Measurements from ENCODE around the gene DSE.

DSE gene

GRCh38 chr6:116395647-116396046, 24.9 kb downstream of the DSE start:
- H3K4me1 ChIP-seq (ENCODE audit: control insufficient read depth in 2 of 2, insufficient read depth in 2 of 2, low read length in 2 of 2): no peaks in the 10 kb centered on the region
- no peak overlapping the region for H3K27ac ChIP-seq (ENCODE audit: low read depth in 2 of 2, low read length in 2 of 2)
- no peak overlapping the region for H3K9ac ChIP-seq (ENCODE audit: low read depth in 1 of 2, low read length in 2 of 2)
- H3K4me3 ChIP-seq (ENCODE audit: low read length in 2 of 2): no peak overlapping the region
- H3K36me3 ChIP-seq (ENCODE audit: control insufficient read depth in 2 of 2, insufficient read depth in 2 of 2, low read length in 2 of 2): no peaks in the 10 kb centered on the region
- H3K27me3 ChIP-seq (ENCODE audit: control insufficient read depth in 2 of 2, insufficient read depth in 2 of 2, low read length in 2 of 2): no peaks in the 10 kb centered on the region
- no peaks in the 10 kb centered on the region for H3K9me3 ChIP-seq (ENCODE audit: control insufficient read depth in 2 of 2, low read length in 2 of 2)

- Histone ChIP-seq H3K9ac (ENCODE audit: low read depth in 1 of 2, low read length in 2 of 2) (no peak overlapping the region), H3K4me1 (ENCODE audit: control insufficient read depth in 2 of 2, insufficient read depth in 2 of 2, low read length in 2 of 2) (no peaks in the 10 kb centered on the region), H3K36me3 (ENCODE audit: control insufficient read depth in 2 of 2, insufficient read depth in 2 of 2, low read length in 2 of 2) (no peaks in the 10 kb centered on the region), H3K27ac (ENCODE audit: low read depth in 2 of 2, low read length in 2 of 2) (no peak overlapping the region), H3K9me3 (ENCODE audit: control insufficient read depth in 2 of 2, low read length in 2 of 2) (no peaks in the 10 kb centered on the region), H3K27me3 (ENCODE audit: control insufficient read depth in 2 of 2, insufficient read depth in 2 of 2, low read length in 2 of 2) (no peaks in the 10 kb centered on the region), H3K4me3 (ENCODE audit: low read length in 2 of 2) (no peak overlapping the region)
Measured at GRCh38 chr6:116396441-116396840, 25.7 kb downstream of the DSE start.

DNA sequence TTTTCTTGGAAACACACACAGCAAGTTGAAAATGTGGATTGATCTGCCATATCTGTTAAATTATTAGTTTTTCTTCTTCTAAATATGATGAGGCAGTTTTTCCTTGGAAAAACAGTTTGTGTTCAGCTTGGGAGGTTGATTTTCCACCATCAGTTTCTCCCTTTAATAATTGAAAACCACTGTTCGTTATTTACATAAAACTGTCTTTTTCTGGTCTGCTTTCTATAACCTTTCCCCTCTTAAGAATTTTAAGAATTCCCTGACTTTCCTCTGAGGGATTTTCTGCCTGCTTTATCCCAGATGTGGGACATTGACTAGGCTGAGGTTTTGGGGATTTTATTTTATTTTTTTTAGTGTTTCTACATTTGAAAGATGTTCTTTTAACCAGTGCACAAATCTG, 27.2 kb downstream of the DSE start:
- no peak overlapping the region for H3K4me3 ChIP-seq (ENCODE audit: low read length in 2 of 2)
- H3K27me3 ChIP-seq (ENCODE audit: control insufficient read depth in 2 of 2, insufficient read depth in 2 of 2, low read length in 2 of 2): no peaks in the 10 kb centered on the region
- H3K27ac ChIP-seq (ENCODE audit: low read depth in 2 of 2, low read length in 2 of 2): no peak overlapping the region
- no peaks in the 10 kb centered on the region for H3K36me3 ChIP-seq (ENCODE audit: control insufficient read depth in 2 of 2, insufficient read depth in 2 of 2, low read length in 2 of 2)
- H3K9me3 ChIP-seq (ENCODE audit: control insufficient read depth in 2 of 2, low read length in 2 of 2): no peaks in the 10 kb centered on the region
- H3K4me1 ChIP-seq (ENCODE audit: control insufficient read depth in 2 of 2, insufficient read depth in 2 of 2, low read length in 2 of 2): no peaks in the 10 kb centered on the region
- H3K9ac ChIP-seq (ENCODE audit: low read depth in 1 of 2, low read length in 2 of 2): no peak overlapping the region

DNA sequence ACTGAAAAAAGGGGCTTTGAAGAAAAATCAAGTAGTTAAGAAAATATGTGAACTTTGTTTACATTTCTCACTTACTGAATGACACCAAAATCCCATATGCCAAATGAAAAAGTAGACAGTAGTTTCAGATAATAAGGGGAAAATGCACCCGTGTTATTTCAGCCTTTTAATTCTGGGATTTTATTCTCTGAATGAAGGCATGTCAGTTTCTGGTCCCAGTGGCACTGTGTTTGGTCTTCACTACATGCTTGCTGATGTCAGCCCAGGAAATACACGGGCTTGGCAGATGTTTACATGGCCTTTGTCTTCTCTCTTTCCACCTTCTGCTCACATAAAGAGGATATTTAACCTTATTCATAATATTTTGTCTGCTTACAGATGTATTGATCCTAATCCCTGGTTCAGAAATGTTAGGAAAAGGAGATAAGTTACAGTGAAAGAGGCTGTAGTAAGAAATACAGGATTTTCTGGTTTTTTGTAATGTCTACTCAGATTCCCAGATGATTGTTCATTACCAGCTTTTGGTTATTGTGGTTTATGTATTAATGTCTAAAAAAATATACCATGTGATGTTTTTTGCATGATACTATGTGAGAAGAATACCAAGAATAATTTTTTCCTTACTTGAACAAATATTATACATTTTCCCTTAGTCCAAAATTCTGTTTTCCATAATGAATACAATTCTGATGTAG, 27.7 kb downstream of the DSE start:
- no peaks in the 10 kb centered on the region for H3K36me3 ChIP-seq (ENCODE audit: control insufficient read depth in 2 of 2, insufficient read depth in 2 of 2, low read length in 2 of 2)
- H3K27me3 ChIP-seq (ENCODE audit: control insufficient read depth in 2 of 2, insufficient read depth in 2 of 2, low read length in 2 of 2): no peaks in the 10 kb centered on the region
- H3K9me3 ChIP-seq (ENCODE audit: control insufficient read depth in 2 of 2, low read length in 2 of 2): no peaks in the 10 kb centered on the region
- no peak overlapping the region for H3K4me3 ChIP-seq (ENCODE audit: low read length in 2 of 2)
- H3K9ac ChIP-seq (ENCODE audit: low read depth in 1 of 2, low read length in 2 of 2): no peak overlapping the region
- no peak overlapping the region for H3K27ac ChIP-seq (ENCODE audit: low read depth in 2 of 2, low read length in 2 of 2)
- H3K4me1 ChIP-seq (ENCODE audit: control insufficient read depth in 2 of 2, insufficient read depth in 2 of 2, low read length in 2 of 2): no peaks in the 10 kb centered on the region

GRCh38 chr6:116399287-116399686, 28.5 kb downstream of the DSE start:
- Histone ChIP-seq H3K4me3 (ENCODE audit: low read length in 2 of 2) (no peak overlapping the region), H3K9ac (ENCODE audit: low read depth in 1 of 2, low read length in 2 of 2) (no peak overlapping the region), H3K4me1 (ENCODE audit: control insufficient read depth in 2 of 2, insufficient read depth in 2 of 2, low read length in 2 of 2) (no peaks in the 10 kb centered on the region), H3K27ac (ENCODE audit: low read depth in 2 of 2, low read length in 2 of 2) (no peak overlapping the region), H3K9me3 (ENCODE audit: control insufficient read depth in 2 of 2, low read length in 2 of 2) (no peaks in the 10 kb centered on the region), H3K36me3 (ENCODE audit: control insufficient read depth in 2 of 2, insufficient read depth in 2 of 2, low read length in 2 of 2) (no peaks in the 10 kb centered on the region), H3K27me3 (ENCODE audit: control insufficient read depth in 2 of 2, insufficient read depth in 2 of 2, low read length in 2 of 2) (no peaks in the 10 kb centered on the region)

GRCh38 chr6:116400328-116400727, 29.6 kb downstream of the DSE start:
- no peaks in the 10 kb centered on the region for H3K36me3 ChIP-seq (ENCODE audit: control insufficient read depth in 2 of 2, insufficient read depth in 2 of 2, low read length in 2 of 2)
- H3K4me1 ChIP-seq (ENCODE audit: control insufficient read depth in 2 of 2, insufficient read depth in 2 of 2, low read length in 2 of 2): no peaks in the 10 kb centered on the region
- no peaks in the 10 kb centered on the region for H3K9me3 ChIP-seq (ENCODE audit: control insufficient read depth in 2 of 2, low read length in 2 of 2)
- no peak overlapping the region for H3K4me3 ChIP-seq (ENCODE audit: low read length in 2 of 2)
- H3K9ac ChIP-seq (ENCODE audit: low read depth in 1 of 2, low read length in 2 of 2): no peak overlapping the region
- no peak overlapping the region for H3K27ac ChIP-seq (ENCODE audit: low read depth in 2 of 2, low read length in 2 of 2)
- H3K27me3 ChIP-seq (ENCODE audit: control insufficient read depth in 2 of 2, insufficient read depth in 2 of 2, low read length in 2 of 2): no peaks in the 10 kb centered on the region

DNA sequence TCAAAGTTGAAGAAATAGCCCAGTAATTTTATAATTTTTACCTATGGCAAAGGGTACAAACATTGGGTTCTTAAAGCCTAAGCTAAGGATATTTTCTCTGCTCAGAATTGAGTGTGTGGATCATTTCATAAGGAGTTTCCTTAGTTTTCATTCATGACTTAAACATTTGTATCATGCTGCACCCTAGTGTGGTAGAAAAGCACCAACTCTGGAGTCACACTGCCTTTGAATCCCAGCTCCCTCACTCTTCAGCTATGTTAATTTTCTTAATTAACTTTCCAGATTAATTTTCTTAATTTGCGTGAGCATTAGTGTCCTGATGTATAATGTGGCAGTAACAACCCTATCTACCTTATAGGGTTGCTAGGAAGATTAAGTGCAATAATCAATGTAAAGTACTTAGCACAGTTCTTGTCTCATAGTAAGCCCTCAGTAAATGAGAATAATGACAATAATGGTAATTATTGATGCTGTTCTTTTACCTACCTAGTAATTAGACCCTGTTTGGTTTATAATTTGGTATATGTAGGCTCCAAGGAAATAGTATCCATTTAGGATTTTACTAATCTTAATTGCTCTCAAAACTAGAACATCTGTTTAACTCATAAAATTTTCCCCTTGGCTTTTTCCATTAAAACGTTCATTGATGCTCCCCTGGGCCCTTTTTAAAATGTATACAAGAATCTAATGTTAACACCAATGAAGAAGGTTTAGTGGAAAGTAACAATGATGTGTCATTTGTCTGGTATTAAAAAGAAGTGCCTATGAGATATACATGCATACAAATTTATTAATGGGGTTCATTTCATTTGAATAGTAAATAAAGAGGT, 31.6 kb downstream of the DSE start:
- Histone ChIP-seq H3K4me3 (ENCODE audit: low read length in 2 of 2) (no peak overlapping the region), H3K27ac (ENCODE audit: low read depth in 2 of 2, low read length in 2 of 2) (no peak overlapping the region), H3K4me1 (ENCODE audit: control insufficient read depth in 2 of 2, insufficient read depth in 2 of 2, low read length in 2 of 2) (no peaks in the 10 kb centered on the region), H3K9ac (ENCODE audit: low read depth in 1 of 2, low read length in 2 of 2) (no peak overlapping the region), H3K36me3 (ENCODE audit: control insufficient read depth in 2 of 2, insufficient read depth in 2 of 2, low read length in 2 of 2) (no peaks in the 10 kb centered on the region), H3K9me3 (ENCODE audit: control insufficient read depth in 2 of 2, low read length in 2 of 2) (no peaks in the 10 kb centered on the region), H3K27me3 (ENCODE audit: control insufficient read depth in 2 of 2, insufficient read depth in 2 of 2, low read length in 2 of 2) (no peaks in the 10 kb centered on the region)

- H3K9me3 ChIP-seq (ENCODE audit: control insufficient read depth in 2 of 2, low read length in 2 of 2): no peaks in the 10 kb centered on the region
- H3K4me3 ChIP-seq (ENCODE audit: low read length in 2 of 2): no peak overlapping the region
- no peak overlapping the region for H3K9ac ChIP-seq (ENCODE audit: low read depth in 1 of 2, low read length in 2 of 2)
- H3K27ac ChIP-seq (ENCODE audit: low read depth in 2 of 2, low read length in 2 of 2): no peak overlapping the region
- H3K27me3 ChIP-seq (ENCODE audit: control insufficient read depth in 2 of 2, insufficient read depth in 2 of 2, low read length in 2 of 2): no peaks in the 10 kb centered on the region
- H3K36me3 ChIP-seq (ENCODE audit: control insufficient read depth in 2 of 2, insufficient read depth in 2 of 2, low read length in 2 of 2): no peaks in the 10 kb centered on the region
- H3K4me1 ChIP-seq (ENCODE audit: control insufficient read depth in 2 of 2, insufficient read depth in 2 of 2, low read length in 2 of 2): no peaks in the 10 kb centered on the region
Measured at GRCh38 chr6:116403205-116403604, 32.5 kb downstream of the DSE start.

GRCh38 chr6:116404696-116405095, 33.9 kb downstream of the DSE start:
- Histone ChIP-seq H3K27me3 (ENCODE audit: control insufficient read depth in 2 of 2, insufficient read depth in 2 of 2, low read length in 2 of 2) (peaks cover 0 to 2% of the 10 kb centered on the region in 2 donors), H3K27ac (ENCODE audit: low read depth in 2 of 2, low read length in 2 of 2) (no peak overlapping the region), H3K36me3 (ENCODE audit: control insufficient read depth in 2 of 2, insufficient read depth in 2 of 2, low read length in 2 of 2) (no peaks in the 10 kb centered on the region), H3K4me3 (ENCODE audit: low read length in 2 of 2) (no peak overlapping the region), H3K9me3 (ENCODE audit: control insufficient read depth in 2 of 2, low read length in 2 of 2) (no peaks in the 10 kb centered on the region), H3K4me1 (ENCODE audit: control insufficient read depth in 2 of 2, insufficient read depth in 2 of 2, low read length in 2 of 2) (no peaks in the 10 kb centered on the region), H3K9ac (ENCODE audit: low read depth in 1 of 2, low read length in 2 of 2) (no peak overlapping the region)

DNA sequence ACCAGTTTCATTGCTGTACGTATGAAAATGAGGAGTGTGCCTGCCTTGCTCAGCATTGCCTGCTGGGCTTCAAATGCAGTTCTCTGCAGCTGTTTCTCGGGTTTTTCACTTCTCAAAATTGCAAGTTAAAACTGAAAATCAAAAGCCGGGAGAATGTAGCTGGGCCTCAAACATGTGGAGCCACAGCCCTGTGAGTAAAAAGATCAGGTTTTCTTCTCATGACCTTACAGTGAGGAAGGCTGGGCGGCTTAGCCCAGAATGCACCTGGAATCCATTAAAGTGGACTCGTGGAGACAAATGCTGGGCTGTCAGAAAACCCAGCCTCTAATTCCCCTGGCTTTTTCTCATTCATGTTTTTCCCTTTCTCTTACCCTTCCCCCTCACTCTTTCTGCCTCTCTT, 34.4 kb downstream of the DSE start:
- Histone ChIP-seq H3K4me1 (ENCODE audit: control insufficient read depth in 2 of 2, insufficient read depth in 2 of 2, low read length in 2 of 2) (no peaks in the 10 kb centered on the region), H3K27me3 (ENCODE audit: control insufficient read depth in 2 of 2, insufficient read depth in 2 of 2, low read length in 2 of 2) (peaks cover 0 to 2% of the 10 kb centered on the region in 2 donors), H3K4me3 (ENCODE audit: low read length in 2 of 2) (no peak overlapping the region), H3K36me3 (ENCODE audit: control insufficient read depth in 2 of 2, insufficient read depth in 2 of 2, low read length in 2 of 2) (no peaks in the 10 kb centered on the region), H3K27ac (ENCODE audit: low read depth in 2 of 2, low read length in 2 of 2) (peak overlapping the region in 1 of 2 donors; percentile 33), H3K9me3 (ENCODE audit: control insufficient read depth in 2 of 2, low read length in 2 of 2) (no peaks in the 10 kb centered on the region), H3K9ac (ENCODE audit: low read depth in 1 of 2, low read length in 2 of 2) (no peak overlapping the region)
